ENCODE data around the gene ATP5PF. TPM values are rescaled to one million over a fixed set of nuclear protein-coding genes. Genes with fewer than 3 reads are reported as not detected.
A peak's percentile ranks its signal among the peaks of the same experiment; 100 is the strongest.

ATP5PF gene
- polyA plus RNA-seq, 12 donors: 222 to 299 (median 256) TPM; not detected in 1

DNA sequence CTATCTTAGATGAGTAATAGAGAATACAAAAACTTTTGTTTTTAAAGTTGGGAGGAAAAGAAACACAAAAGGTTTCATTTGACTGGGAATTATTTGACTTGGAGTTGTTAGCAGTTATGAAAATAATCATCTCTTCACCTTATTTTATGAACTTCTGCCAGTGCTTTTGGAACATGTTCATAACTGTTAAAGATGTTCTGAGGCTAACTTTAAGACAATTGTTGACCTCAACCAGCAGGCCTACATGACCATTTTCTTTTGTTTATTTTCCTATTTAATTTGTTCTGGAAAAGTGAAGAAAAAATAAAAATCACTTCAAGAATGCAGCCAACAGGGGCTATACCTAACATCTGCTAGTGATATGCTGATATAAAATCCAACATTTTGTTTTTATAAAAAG is 58.3 kb downstream of the ATP5PF start:
- DNase-seq: peak; percentile 15

Other genes with a start within 250 kb of the ATP5PF start
- gene MRPL39, start 127.4 kb downstream of the ATP5PF start, polyA plus RNA-seq (ENCODE audit: insufficient read length in 12 of 12): 10 to 100 TPM in 11 of 12 donors, not detected in 1; 24.6 to 37.5 (median 33.2) TPM
- 10 to 100 TPM in 11 of 12 donors, not detected in 1; 25.8 to 56.1 (median 44.9) TPM for gene JAM2, start 95.6 kb downstream of the ATP5PF start, polyA plus RNA-seq (ENCODE audit: insufficient read length in 12 of 12)
- 10 to 100 TPM in 11 of 12 donors, not detected in 1; 28.4 to 44.9 (median 39.2) TPM for gene GABPA, start 68 bp upstream of the ATP5PF start, polyA plus RNA-seq (ENCODE audit: insufficient read length in 12 of 12)

All from muscle of arm (tissue), 12 donors.